ENCODE measurements around the gene BFAR. TPM values are rescaled to one million over a fixed set of nuclear protein-coding genes. Genes with fewer than 3 reads are reported as not detected.

Gene BFAR, protein sequence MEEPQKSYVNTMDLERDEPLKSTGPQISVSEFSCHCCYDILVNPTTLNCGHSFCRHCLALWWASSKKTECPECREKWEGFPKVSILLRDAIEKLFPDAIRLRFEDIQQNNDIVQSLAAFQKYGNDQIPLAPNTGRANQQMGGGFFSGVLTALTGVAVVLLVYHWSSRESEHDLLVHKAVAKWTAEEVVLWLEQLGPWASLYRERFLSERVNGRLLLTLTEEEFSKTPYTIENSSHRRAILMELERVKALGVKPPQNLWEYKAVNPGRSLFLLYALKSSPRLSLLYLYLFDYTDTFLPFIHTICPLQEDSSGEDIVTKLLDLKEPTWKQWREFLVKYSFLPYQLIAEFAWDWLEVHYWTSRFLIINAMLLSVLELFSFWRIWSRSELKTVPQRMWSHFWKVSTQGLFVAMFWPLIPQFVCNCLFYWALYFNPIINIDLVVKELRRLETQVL
- 48.4 TPM for polyA plus RNA-seq (2013, experiment 1 of 2)
- 50.1 TPM for polyA plus RNA-seq (2013, experiment 2 of 2)

DNA sequence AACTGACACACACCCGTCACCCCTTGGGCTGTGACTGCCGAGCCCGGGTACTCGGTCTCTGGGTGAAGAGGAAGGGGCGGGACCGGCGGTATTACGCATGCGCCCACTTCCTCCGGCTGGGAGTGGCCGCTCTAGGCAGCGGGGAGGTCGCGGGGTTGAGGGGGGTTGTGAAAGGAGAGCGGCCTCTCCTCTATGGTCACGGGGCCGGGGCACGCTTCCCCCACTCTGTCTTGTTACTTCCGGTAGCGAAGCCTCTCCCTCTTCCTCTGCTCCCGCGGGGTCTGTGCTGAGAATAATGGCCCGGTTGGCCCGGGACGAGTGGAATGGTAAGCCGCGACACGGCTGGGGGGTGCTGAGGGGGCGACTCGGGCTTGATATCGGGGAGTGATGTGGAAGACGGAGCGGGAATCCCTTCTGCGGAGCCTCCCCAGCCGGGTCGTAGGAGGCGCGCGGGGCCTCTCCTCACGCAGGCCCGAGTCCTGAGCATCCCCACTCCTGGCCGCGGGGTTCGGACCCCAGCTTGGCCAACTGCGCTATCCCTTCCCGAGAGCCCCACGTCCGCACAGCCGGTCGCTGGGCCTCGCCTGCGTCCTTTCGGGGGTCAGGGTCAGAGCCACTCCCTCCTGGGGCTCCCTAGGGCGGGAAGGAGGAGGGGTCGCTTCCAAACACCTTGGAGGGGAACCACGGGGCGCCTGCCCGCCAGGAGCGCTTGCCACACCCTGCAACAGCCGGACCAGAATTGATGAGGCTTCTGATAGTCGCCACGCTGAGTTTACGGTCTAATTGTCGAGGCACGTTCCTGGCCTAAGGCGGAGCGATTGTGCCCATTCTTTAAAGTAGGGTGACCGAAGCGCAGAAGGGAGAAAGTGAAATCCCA lies at the start of gene BFAR:
Gene BFAR (plus strand): TSS at position 259 of the 877 bp plus-strand sequence. CDS start 11,396 bp downstream, outside the sequence.
- peaks cover 13 to 15% of the 10 kb centered on the region in 2 donors for H3K4me1 ChIP-seq (ENCODE audit: control insufficient read depth in 2 of 2, insufficient read depth in 1 of 2, low read depth in 1 of 2, low read length in 2 of 2)
- peak within 1 kb of the TSS; percentile 94 for H3K18ac ChIP-seq (ENCODE audit: low read length)
- no peak within 1 kb of the TSS for H4K8ac ChIP-seq (ENCODE audit: low read depth, low read length)
- DNase-seq (ENCODE audit: low spot score), result peak; percentile 97
- H3K27ac ChIP-seq (replicated peaks; ENCODE audit: low read length), result peak within 1 kb of the TSS; percentile 47
- peaks cover 0 to 1% of the 10 kb centered on the region in 2 donors for H3K9me3 ChIP-seq (replicated peaks in 1 of 2; ENCODE audit: control insufficient read depth in 2 of 2, insufficient read depth in 1 of 2, low read depth in 1 of 2, low read length in 2 of 2)
- no peaks in the 10 kb centered on the region for H3K27me3 ChIP-seq (ENCODE audit: control insufficient read depth in 3 of 3, insufficient read depth in 3 of 3, low read depth in 1 of 3, low read length in 3 of 3)
- H2BK5ac ChIP-seq (ENCODE audit: low read length), result no peak within 1 kb of the TSS
- peaks cover 0 to 32% of the 10 kb centered on the region in 2 donors for H3K36me3 ChIP-seq (replicated peaks in 1 of 2; ENCODE audit: control insufficient read depth in 2 of 2, insufficient read depth in 2 of 2, low read length in 2 of 2)
- H3K4ac ChIP-seq (ENCODE audit: low read length), result no peak within 1 kb of the TSS
- H3K79me1 ChIP-seq (ENCODE audit: low read depth, low read length), result peaks cover 9% of the 10 kb centered on the region
- WGBS, 2 donors (ENCODE audit: extremely low coverage in 2 of 2, insufficient read length in 2 of 2, insufficient replicate concordance in 1 of 2), result no CpG with 5 or more reads among the region's 69 CpGs
- H2BK120ac ChIP-seq (ENCODE audit: low read depth, low read length), result no peak within 1 kb of the TSS
- H4K91ac ChIP-seq (ENCODE audit: low read depth, low read length, poor library complexity), result no peak within 1 kb of the TSS
- H2BK12ac ChIP-seq (ENCODE audit: low read length), result no peak within 1 kb of the TSS
- peak within 1 kb of the TSS; percentile 53 for H2AK5ac ChIP-seq (ENCODE audit: low read depth, low read length)
- peak within 1 kb of the TSS; percentile 98 for H3K23ac ChIP-seq (ENCODE audit: low read depth, low read length, poor library complexity)
- H2BK15ac ChIP-seq (ENCODE audit: low read length), result no peak within 1 kb of the TSS
- H3K14ac ChIP-seq (ENCODE audit: low read length), result peak within 1 kb of the TSS; percentile 71
- peak within 1 kb of the TSS; percentile 98 for H3K4me3 ChIP-seq (ENCODE audit: low read length in 2 of 2)
- H2AFZ ChIP-seq (ENCODE audit: low read length), result peak within 1 kb of the TSS; percentile 93
- peak within 1 kb of the TSS; percentile 82 for H3K4me2 ChIP-seq (ENCODE audit: insufficient read depth, low read length, poor library complexity, severe bottlenecking)
- H3K9ac ChIP-seq (ENCODE audit: low read depth, low read length, poor library complexity), result peak within 1 kb of the TSS; percentile 94

- Histone ChIP-seq H3K36me3 (replicated peaks in 1 of 2; ENCODE audit: control insufficient read depth in 2 of 2, insufficient read depth in 2 of 2, low read length in 2 of 2) (peaks cover 11 to 97% of the 10 kb centered on the region in 2 donors), H3K79me1 (ENCODE audit: low read depth, low read length) (no peaks in the 10 kb centered on the region), H2BK12ac (ENCODE audit: low read length) (no peak overlapping the region), H4K8ac (ENCODE audit: low read depth, low read length) (no peak overlapping the region), H3K14ac (ENCODE audit: low read length) (no peak overlapping the region), H3K27me3 (ENCODE audit: control insufficient read depth in 3 of 3, insufficient read depth in 3 of 3, low read depth in 1 of 3, low read length in 3 of 3) (no peaks in the 10 kb centered on the region), H3K4me1 (ENCODE audit: control insufficient read depth in 2 of 2, insufficient read depth in 1 of 2, low read depth in 1 of 2, low read length in 2 of 2) (no peaks in the 10 kb centered on the region), H3K9ac (ENCODE audit: low read depth, low read length, poor library complexity) (no peak overlapping the region), H3K23ac (ENCODE audit: low read depth, low read length, poor library complexity) (no peak overlapping the region), H3K4me3 (ENCODE audit: low read length in 2 of 2) (no peak overlapping the region), H4K91ac (ENCODE audit: low read depth, low read length, poor library complexity) (no peak overlapping the region), H2BK120ac (ENCODE audit: low read depth, low read length) (no peak overlapping the region), H2BK15ac (ENCODE audit: low read length) (no peak overlapping the region), H2BK5ac (ENCODE audit: low read length) (no peak overlapping the region), H3K18ac (ENCODE audit: low read length) (no peak overlapping the region), H2AFZ (ENCODE audit: low read length) (no peak overlapping the region), H3K27ac (replicated peaks; ENCODE audit: low read length) (no peak overlapping the region), H3K9me3 (replicated peaks in 1 of 2; ENCODE audit: control insufficient read depth in 2 of 2, insufficient read depth in 1 of 2, low read depth in 1 of 2, low read length in 2 of 2) (no peaks in the 10 kb centered on the region), H3K4me2 (ENCODE audit: insufficient read depth, low read length, poor library complexity, severe bottlenecking) (no peak overlapping the region), H2AK5ac (ENCODE audit: low read depth, low read length) (no peak overlapping the region), H3K4ac (ENCODE audit: low read length) (no peak overlapping the region)
- no CpG with 5 or more reads among the region's 3 CpGs for WGBS, 2 donors (ENCODE audit: extremely low coverage in 2 of 2, insufficient read length in 2 of 2, insufficient replicate concordance in 1 of 2)
- no peak for DNase-seq (ENCODE audit: low spot score)
Measured at GRCh38 chr16:14585287-14585686, 47.5 kb upstream of the BFAR start.

DNA sequence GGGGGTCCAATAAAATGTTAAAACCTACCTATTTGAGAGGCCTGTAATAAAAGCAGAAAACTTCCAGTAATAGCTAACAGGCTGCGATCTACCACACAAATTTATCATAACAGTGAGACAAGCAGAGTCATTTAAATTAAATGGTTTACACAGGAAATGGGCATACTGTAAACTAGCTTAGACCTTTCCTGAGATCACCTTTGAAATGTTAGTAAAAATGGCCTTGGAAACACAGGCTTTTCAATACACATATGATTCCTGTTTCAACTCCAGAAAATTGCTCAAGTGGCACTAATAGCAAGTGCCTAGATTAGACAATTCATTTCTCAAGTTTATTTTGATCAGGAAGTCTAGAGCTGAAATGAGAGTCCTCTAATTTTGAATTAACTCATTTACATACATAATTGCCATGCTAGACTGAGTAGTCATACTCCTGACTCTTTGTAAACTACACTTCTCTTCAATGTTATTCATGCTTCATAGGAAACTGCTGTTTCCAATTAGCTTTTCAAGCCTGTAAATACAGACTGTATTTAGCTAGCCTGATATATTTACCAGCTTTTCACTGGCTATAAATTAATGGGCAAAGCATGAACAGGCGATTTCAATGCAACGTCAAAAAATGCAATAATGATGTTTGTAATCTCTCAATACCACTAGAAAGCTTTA lies 46.0 kb upstream of the BFAR start:
- Histone ChIP-seq H2BK5ac (ENCODE audit: low read length) (no peak overlapping the region), H3K36me3 (replicated peaks in 1 of 2; ENCODE audit: control insufficient read depth in 2 of 2, insufficient read depth in 2 of 2, low read length in 2 of 2) (peaks cover 11 to 98% of the 10 kb centered on the region in 2 donors)
- no peak for DNase-seq (ENCODE audit: low spot score)

More for the DNA sequence above, 46.0 kb upstream of the BFAR start:
- no peak overlapping the region for H2AFZ ChIP-seq (ENCODE audit: low read length)
- no peak overlapping the region for H3K27ac ChIP-seq (replicated peaks; ENCODE audit: low read length)
- no peak overlapping the region for H3K9ac ChIP-seq (ENCODE audit: low read depth, low read length, poor library complexity)
- H4K91ac ChIP-seq (ENCODE audit: low read depth, low read length, poor library complexity), result no peak overlapping the region
- no peak overlapping the region for H3K4me2 ChIP-seq (ENCODE audit: insufficient read depth, low read length, poor library complexity, severe bottlenecking)
- H3K4me1 ChIP-seq (ENCODE audit: control insufficient read depth in 2 of 2, insufficient read depth in 1 of 2, low read depth in 1 of 2, low read length in 2 of 2), result no peaks in the 10 kb centered on the region
- H2AK5ac ChIP-seq (ENCODE audit: low read depth, low read length), result no peak overlapping the region
- H3K4ac ChIP-seq (ENCODE audit: low read length), result no peak overlapping the region
- no peak overlapping the region for H3K18ac ChIP-seq (ENCODE audit: low read length)
- H3K4me3 ChIP-seq (ENCODE audit: low read length in 2 of 2), result no peak overlapping the region
- no peak overlapping the region for H2BK15ac ChIP-seq (ENCODE audit: low read length)
- H3K14ac ChIP-seq (ENCODE audit: low read length), result no peak overlapping the region
- H2BK120ac ChIP-seq (ENCODE audit: low read depth, low read length), result no peak overlapping the region
- no peak overlapping the region for H4K8ac ChIP-seq (ENCODE audit: low read depth, low read length)
- WGBS, 2 donors (ENCODE audit: extremely low coverage in 2 of 2, insufficient read length in 2 of 2, insufficient replicate concordance in 1 of 2), result no CpG with 5 or more reads among the region's 3 CpGs
- H2BK12ac ChIP-seq (ENCODE audit: low read length), result no peak overlapping the region
- H3K79me1 ChIP-seq (ENCODE audit: low read depth, low read length), result no peaks in the 10 kb centered on the region
- H3K27me3 ChIP-seq (ENCODE audit: control insufficient read depth in 3 of 3, insufficient read depth in 3 of 3, low read depth in 1 of 3, low read length in 3 of 3), result no peaks in the 10 kb centered on the region
- H3K9me3 ChIP-seq (replicated peaks in 1 of 2; ENCODE audit: control insufficient read depth in 2 of 2, insufficient read depth in 1 of 2, low read depth in 1 of 2, low read length in 2 of 2), result no peaks in the 10 kb centered on the region
- H3K23ac ChIP-seq (ENCODE audit: low read depth, low read length, poor library complexity), result no peak overlapping the region
